GM18861 (cell line): ENCODE results near the gene QRSL1.
"Not testable (repeated sequence)": the region's sequence is repeated elsewhere in the genome, so short reads cannot be mapped to it uniquely, and the experiment has no call there.

Experiments used
- ATAC-seq: cut with Tn5 transposase; IDR thresholded peaks from one replicate; pipeline ENCODE4 v1.9.1; 2021; ENCODE audit not compliant: unreplicated experiment

QRSL1 gene, protein sequence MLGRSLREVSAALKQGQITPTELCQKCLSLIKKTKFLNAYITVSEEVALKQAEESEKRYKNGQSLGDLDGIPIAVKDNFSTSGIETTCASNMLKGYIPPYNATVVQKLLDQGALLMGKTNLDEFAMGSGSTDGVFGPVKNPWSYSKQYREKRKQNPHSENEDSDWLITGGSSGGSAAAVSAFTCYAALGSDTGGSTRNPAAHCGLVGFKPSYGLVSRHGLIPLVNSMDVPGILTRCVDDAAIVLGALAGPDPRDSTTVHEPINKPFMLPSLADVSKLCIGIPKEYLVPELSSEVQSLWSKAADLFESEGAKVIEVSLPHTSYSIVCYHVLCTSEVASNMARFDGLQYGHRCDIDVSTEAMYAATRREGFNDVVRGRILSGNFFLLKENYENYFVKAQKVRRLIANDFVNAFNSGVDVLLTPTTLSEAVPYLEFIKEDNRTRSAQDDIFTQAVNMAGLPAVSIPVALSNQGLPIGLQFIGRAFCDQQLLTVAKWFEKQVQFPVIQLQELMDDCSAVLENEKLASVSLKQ

DNA sequence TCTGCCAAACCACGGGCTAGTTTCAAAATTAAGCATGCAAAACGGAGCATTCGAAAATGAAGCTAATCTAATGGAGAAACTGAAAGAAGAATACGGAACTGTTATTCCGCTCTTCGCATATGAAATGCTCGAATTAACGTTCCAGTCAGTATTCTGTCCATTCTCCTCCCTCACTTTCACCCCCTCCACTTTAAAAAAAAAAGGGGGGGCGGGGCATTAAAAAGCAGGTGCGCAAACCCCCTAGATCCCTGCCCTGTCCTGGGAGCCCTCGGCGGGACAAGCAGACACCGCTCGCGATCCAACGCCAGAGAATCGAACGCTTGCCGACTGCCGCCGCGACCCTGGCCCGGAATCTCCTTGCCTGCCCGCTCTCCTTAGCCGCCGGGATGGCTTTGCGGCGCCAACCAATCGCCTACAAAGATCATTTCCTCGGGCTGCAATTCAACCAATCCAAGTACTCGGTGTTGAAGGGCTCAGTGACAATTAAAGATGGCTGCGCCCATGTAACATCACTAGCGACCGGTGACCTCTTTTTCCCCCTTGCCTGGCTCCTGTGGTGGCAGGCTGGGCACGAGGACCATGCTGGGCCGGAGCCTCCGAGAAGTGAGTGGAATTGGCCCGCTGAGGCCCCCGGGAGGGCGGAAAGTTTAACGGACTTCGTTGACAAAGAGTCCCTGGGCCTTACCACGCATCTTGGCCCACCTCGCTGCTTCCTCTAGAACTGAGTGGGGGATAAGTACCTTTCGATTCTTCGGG lies at the start of gene QRSL1, which contains the start of gene RTN4IP1:
Gene QRSL1, plus strand, starts transcription at position 476 of the 756 bp plus-strand sequence. Its CDS starts 104 bp downstream, at position 580.
Gene RTN4IP1, minus strand, starts transcription at position 396 of the 756 bp plus-strand sequence. CDS start 477 bp downstream, outside the sequence.
- peak; percentile 61 for ATAC-seq

DNA sequence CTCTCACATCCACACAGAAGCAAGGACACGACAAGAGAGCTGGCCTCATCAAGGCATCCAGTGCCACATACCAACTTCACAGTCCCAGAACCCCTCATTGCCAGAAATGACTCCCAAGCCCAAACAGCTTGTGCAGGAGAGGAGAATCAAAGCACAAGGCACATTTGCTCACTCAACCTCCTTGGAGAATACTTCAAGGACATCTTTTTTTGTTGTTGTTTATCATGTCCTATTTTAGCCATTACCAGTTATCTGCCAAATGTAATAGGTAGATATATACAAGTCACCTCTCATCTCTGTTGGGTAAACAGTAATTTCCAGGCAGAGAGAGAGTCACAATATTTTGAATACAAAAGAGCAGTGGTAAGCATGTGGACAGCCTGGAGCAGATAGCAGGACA lies 47.9 kb upstream of the QRSL1 start:
- no peak for ATAC-seq

DNA sequence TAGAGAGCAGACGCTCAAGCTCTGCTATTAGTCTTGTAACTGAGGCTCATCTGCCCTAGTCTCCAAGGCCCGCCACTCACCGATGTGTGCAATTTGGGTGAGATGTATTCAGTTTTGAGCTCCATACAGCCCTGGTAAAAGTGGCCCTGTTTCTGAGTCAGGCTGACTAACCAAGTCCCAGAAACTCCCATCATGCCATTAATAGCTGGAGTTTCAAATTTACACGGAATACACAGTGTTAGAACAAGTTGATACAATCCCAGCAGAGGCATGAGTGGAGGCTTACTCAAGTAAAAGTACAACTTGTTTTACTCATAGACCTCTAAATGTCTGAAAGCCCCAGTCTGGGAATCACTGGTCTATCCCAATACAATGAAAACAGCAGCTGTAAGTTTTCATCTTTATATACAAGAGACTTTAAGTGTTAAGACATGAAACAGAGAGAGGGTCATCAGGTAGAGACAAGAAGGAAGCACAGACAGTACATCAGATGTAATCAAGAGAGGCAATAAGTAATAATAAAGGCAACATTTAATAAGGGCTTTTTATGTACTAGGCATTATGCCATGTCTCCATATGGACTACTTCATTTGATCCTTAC lies 42.5 kb upstream of the QRSL1 start:
- ATAC-seq, result no peak

DNA sequence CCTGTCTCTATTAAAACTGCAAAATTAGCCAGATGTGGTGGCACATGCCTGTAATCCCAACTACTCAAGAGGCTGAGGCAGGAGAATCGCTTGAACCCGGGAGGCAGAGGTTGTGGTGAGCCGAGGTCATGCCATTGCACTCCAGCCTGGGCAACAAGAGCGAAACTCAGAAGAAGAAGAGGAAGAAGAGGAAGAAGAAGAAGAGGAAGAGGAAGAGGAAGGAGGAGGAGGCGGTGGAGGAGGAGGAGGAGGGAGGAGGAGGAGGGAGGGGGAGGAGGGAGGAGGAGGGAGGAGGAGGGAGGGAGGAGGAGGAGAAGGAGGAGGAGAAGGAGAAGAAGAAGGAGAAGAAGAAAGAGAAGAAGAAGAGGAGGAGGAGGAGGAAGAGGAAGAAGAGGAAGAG lies 40.4 kb upstream of the QRSL1 start:
- not testable (repeated sequence) for ATAC-seq

DNA sequence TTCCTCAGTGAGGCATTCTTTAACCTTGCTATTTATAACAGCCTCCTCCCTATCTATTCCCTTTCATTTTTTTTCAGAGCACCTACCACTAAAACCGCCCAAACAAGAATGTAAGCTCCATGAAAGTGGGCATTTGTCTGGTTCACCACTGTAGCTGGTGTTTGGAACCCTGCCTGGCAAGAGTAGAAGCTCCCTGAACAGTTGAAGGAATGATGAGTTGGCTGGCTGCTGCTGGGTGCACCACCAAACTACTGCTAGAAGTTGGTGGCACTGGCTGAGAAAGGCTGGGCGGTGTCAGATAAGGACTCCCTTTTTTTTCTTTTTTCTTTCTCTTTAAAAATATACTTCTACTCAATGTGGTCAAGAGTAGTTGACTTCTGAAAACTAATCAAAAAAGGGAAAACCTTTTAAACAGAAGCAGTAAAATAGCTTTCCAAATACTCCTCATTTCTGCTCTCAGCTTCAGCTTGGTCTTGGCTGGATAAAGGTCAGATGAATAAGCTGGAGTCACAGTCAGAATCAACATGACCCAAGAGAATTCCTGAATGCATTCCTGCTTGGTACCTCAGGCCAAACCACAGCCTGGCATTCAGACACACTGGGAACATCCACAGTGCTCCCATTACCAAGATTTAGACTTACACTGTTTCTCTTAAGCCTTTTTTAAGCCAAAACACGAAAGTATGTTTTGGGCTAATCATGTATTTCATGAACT lies 38.1 kb upstream of the QRSL1 start:
- no peak for ATAC-seq

DNA sequence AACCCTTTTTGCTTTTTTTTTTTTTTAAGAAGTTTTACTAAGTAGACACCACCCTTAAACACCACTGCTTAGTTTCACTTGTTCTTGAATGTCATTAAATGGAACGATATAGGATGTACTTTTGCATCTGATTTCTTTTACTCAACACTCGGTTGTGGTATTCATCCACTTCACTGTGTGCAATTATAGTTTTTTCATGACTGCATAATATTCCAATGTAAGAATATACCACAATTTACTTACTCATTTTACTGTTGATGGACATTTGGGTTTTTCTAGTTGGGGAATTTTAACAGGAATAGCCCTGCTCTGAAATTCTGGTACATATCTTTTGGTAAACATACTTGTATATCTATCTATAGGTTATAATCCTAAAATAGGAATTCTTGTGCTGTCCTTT lies 29.9 kb upstream of the QRSL1 start:
- no peak for ATAC-seq

DNA sequence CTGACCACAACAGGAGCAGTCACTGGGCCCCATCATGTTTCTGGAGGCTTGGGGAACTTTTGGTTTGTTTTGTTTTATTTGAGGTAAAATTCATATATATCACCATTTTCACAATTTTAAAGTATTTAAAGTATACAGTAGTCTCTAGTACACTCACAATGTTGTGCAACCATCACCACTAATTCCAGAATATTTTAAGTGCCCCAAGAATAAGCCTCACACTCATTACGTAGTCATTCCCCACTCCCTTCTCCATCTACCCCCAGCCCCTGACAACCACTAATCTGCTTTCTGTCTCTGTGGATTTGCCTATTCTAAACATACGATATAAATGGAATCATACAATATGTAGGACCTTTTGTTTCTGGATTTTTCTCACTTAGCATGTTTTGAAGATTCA lies 29.0 kb upstream of the QRSL1 start:
- ATAC-seq, result no peak

DNA sequence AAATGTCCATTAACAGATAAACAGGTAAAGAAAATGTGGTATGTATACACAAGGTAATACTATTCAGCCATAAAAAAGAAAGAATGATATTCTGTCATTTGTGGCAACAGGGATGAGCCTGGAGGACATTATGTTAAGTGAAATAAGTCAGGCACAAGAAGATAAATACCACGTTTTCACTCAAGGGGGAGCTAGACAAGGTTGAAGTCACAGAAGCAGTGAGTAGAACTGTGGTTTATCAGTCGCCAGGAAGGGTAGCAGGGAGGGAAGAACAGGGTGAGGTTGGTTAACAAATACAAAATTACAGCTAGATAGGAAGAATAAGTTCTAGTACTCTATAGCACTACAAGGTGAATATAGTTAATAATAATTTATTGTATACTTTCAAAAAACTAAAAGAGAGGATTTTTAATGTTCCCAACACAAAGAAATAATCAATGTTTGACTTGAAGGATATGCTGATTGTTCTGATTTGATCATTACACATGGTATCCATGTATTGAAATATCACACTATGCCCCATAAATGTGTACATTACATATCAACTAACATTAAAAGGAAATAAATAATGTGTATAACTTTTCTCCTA lies 21.2 kb upstream of the QRSL1 start:
- peak; percentile 83 for ATAC-seq

DNA sequence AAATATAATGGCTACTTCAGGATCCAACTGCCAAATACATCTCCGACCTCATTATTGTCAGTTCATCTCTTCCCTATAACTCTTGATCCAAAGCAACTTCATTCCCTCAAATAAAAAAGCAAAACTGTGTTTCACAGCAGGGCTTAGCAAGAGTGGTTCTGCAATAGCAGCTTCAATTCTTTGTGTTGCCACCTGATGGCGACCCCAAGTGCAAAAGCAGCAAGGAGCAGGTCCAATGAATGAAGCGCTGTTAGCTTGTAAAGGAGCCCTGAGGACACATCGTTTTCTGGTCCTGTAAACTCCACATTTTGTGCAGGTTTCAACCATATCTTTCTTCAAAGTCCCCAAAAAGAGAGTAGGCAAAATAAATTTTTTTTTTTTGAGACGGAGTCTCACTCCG lies 19.7 kb upstream of the QRSL1 start:
- ATAC-seq, result no peak

DNA sequence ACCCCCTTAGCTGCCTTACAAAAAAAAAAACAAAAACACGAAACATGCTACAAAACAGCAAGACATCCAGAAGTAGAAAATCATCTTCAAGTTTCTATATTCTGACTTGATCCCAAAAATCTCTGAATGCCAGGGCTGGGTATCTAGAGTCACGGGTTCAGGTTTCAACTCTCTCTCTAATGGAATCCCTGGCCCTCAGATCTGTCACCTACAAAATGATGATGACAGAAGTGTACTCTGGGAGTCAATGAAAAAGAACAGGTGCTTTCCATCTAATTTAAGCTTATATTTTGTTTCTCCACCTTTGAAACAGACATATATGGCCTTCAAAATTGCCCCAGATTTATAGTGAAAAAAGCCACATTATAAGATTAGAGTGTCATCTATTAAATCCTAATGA lies 18.3 kb upstream of the QRSL1 start:
- ATAC-seq, result no peak

DNA sequence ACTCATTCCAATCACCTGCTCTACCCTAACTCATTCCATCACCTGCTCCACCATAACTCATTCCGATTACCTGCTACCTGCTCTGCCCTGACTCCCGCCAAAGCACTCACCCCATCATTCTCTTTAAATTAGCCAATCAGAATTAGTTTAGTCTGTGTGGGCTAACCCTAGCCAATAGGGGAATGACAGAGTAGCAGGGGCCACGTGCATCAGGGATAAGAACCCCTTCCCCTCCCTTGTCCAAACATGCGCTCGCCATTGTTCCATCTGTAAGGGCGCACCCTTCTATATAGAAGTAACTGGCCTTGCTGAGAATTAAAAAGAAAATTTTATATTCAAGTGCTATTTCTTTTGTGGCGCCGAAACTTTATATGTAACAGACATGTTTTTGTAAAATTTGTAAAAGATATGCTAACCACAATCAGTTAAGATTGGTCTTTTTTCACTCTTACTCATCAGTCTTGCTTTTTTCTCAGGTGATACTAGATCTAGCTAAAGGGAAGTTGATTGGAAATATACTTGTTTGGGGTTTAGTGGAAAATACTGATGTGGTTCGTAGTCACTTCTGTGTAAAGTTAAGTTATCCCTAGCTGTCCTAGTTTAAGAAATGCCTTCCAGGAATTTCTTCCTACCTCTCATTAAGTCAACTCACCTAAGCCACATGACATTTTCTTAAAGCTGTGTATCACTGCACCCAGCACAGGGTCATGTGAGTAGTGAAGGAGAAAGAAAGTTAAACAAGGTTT lies 16.5 kb upstream of the QRSL1 start:
- ATAC-seq, result no peak

DNA sequence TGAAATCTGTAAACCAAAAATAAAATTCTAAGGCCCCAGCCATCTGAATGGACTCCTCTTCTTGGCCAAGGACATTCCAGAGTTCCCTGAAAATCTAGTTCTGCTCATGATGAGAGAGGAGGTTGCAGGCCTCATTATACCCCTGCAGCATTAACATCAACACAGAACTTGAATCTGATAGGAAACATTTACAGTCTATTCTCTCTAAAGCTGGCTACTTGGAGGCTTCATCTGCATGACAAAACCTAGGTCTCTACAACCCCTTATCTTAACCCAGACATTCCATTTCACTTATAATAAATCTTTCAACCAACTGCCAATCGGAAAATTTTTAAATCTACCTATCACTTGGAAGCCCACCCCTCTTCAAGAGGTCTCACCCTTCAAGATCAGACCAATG lies 15.8 kb upstream of the QRSL1 start:
- no peak for ATAC-seq

DNA sequence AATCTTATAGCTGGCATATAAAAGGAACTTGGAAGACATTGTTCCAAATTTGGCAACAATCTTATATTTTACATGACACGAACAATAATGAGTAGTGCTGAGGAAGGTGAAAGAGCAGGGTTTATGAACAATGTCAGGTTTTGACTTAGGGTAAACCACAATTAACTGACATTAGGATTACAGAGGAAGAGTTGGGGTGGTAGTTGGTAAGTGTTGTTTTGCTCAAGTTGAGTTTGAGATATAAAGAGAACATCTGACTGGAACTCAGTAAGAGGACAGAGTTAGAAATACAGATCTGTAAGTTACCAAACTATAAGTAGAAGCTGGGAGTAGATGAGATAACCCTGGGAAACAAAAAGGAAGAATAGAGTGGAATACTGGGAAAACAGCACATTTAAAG lies 15.2 kb upstream of the QRSL1 start:
- ATAC-seq, result no peak

DNA sequence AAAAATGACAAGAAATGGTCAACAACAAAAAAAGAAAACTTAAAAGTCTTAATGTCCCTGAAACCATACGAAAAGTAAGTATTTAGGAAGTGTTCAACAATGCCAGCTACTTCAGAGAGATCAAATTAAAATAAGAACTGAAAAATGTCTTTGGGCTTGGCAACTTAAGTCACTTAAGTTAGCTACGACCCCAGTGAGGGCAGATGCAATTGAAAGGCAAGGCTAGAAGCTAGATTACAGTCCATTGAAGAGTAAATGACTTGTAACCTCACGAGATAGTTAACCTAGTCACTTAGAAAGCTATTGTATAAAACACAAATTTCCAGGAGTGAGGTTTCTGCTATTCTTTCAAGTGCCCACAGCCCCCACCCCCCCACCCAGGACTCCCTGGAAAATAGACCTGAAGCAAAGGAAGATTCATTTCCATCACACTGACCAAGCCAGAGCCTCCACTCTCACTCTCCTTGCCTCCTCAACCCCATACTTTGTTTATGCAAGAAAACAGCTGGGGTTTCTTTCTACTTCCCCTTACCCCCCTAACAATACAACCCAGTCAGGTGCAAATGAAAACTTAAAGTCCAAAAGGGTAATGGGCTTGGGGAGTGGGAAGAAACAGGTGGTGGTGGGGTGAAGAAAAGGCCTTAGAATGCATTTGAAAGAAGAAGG lies 14.7 kb upstream of the QRSL1 start:
- no peak for ATAC-seq

DNA sequence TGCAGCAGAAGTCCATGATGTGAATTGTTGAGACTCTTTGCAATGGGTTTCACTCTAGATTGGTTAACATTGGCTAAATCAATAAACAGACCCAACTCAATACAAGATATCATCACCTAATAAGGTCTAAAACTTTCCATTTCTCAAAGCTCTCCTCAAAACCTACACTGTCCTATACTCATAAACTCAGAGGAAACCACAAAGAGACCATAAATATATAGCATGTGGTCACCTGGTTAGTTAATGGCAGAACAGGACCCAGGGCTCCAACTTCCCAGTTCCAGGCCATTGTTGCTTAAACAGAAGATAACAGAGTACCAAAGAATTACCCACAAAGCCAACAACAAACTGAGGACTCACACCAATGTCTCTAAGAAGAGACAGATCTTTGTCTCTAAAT lies 12.1 kb upstream of the QRSL1 start:
- peak; percentile 86 for ATAC-seq

DNA sequence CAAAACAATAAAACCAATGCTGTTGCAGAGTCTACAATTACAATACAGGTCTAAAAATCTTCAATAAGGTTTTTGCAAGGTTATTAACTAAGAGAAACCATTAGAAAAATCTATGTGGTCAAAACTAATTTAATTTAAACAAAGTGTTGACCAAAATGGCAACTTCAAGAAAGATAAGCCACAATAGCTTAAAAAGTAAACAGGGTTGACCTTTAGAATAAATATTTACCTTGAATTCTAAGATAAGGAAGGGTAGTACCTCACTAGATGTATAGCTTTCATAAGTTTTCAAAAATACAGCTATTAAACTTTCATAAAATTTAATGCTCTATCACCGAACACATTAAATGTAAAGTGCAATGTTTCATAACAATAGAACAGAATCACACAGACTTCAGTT lies 11.5 kb upstream of the QRSL1 start:
- no peak for ATAC-seq

DNA sequence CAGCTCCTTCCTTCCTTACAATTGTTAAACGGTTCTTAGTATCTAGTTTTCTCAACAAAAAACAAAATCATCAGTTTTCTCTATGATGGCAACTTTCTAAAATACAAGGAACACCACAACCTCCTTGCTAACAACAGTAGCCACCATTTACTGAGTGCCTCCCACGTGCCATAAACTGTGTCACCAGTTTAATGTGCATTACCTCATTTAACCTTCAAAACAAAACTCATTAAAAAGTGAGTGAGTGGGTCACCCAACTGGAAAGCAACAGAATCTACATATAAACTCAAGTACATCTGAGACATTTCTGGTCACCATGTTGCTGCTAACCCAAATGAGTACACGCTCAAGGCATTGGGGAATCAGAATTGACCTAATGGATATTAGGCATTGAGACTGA lies 11.1 kb upstream of the QRSL1 start:
- ATAC-seq, result no peak

DNA sequence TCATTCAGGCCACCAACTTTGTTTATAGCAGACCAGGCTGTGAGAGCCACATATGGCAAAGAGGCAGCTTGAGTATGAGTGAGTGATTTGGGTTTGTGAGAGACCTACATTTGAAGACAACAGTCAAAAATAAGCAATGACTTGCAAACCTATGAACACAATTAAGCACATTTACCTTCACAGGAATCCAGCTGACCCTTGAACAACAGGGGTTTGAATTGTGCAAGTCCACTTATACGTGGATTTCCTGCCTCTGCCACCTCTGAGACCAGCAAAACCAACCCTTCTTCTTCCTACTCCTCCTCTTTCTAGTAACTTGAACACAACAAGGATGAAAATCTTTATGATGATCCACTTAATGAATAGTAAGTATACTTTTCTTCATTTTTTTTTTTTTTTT lies 10.2 kb upstream of the QRSL1 start:
- ATAC-seq, result no peak

DNA sequence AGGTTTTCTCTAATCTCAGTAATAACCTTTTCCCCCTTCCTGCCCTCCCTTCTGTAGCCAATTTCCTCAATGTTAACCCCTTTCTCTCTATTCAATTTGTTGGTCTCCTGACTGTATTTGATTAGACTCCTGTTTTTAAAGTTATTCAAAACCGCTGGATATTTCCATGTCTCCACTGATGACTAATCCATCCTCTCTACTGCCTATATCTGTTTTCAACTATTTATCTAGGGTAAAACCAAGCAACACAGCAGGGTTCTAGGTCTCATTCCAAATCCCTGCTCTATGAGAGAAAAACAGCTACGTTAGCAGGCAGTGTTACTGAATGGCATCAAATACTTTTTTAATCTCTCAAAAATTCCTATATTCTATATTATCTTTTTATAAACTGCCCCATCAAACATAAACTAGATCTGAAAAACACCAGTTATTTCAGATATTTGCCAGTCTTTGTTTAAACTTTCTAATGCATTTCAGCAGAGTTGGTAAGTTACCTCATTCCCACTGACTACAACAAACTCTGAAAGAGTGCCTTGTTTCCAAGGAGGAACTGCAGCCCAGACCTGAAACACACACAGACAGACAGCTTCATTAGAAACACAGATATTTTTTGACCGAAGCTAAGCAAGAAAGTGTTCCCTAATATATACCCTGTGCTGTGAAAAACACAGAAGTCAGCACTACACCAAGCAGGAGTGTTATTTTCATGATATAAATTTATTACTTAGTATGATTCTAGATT lies 8.3 kb upstream of the QRSL1 start:
- ATAC-seq, result no peak
